DOHH2 (cell line): ENCODE results near the gene USH2A.

Experiments
- H3F3A ChIP-seq: fragments of 200-600 bp; sonication (generic), shearing (Covaris generic); 2 replicates; pipeline ENCODE4 v1.6.0; 2016; ENCODE audit warnings: antibody characterized with exemption, mild to moderate bottlenecking; ENCODE audit not compliant: control insufficient read depth, insufficient read depth
- H3K27ac ChIP-seq: fragments of 200-600 bp; sonication (generic); 2 replicates; pipeline ENCODE4 v1.5.1; 2014; ENCODE audit warnings: low read depth, mild to moderate bottlenecking, low read length, moderate library complexity
- H3K27me3 ChIP-seq: fragments of 200-600 bp; sonication (generic); 2 replicates; pipeline ENCODE4 v1.6.1; 2014; ENCODE audit warnings: mild to moderate bottlenecking, low read length, mixed read lengths; ENCODE audit not compliant: control insufficient read depth
- H3K36me3 ChIP-seq: fragments of 200-600 bp; sonication (generic); 2 replicates; pipeline ENCODE4 v1.6.1; 2014; ENCODE audit warnings: mild to moderate bottlenecking, low read length, moderate library complexity, mixed read lengths; ENCODE audit not compliant: control insufficient read depth
- H3K4me1 ChIP-seq: fragments of 200-600 bp; sonication (generic); 2 replicates; pipeline ENCODE4 v1.6.1; 2014; ENCODE audit warnings: mild to moderate bottlenecking, low read length, mixed read lengths; ENCODE audit not compliant: control insufficient read depth
- H3K4me2 ChIP-seq: fragments of 200-600 bp; sonication (generic); 2 replicates; pipeline ENCODE4 v1.6.0; 2014; ENCODE audit warnings: mild to moderate bottlenecking, low read length, moderate library complexity
- H3K4me3 ChIP-seq: fragments of 200-600 bp; sonication (generic); 2 replicates; pipeline ENCODE4 v1.5.1; 2014; ENCODE audit warnings: mild to moderate bottlenecking, low read length, mixed read lengths
- H3K79me2 ChIP-seq: fragments of 200-600 bp; sonication (generic); 2 replicates; pipeline ENCODE4 v1.6.1; 2014; ENCODE audit warnings: mild to moderate bottlenecking, low read length, mixed read lengths; ENCODE audit not compliant: control insufficient read depth
- H3K9me2 ChIP-seq: fragments of 200-600 bp; sonication (generic); replicated peaks from 2 replicates; pipeline ENCODE4 v1.6.1; 2014; ENCODE audit warnings: mild to moderate bottlenecking, low read length, mixed read lengths; ENCODE audit not compliant: control insufficient read depth
- H3K9me3 ChIP-seq: fragments of 200-600 bp; sonication (generic); 2 replicates; pipeline ENCODE4 v1.6.1; 2014; ENCODE audit warnings: antibody characterized with exemption, low read length, mixed read lengths; ENCODE audit not compliant: control insufficient read depth, insufficient read depth
- H4K20me1 ChIP-seq: fragments of 200-600 bp; sonication (generic); 2 replicates; pipeline ENCODE4 v1.6.0; 2014; ENCODE audit warnings: low read depth, mild to moderate bottlenecking, antibody characterized with exemption, low read length, moderate library complexity; ENCODE audit not compliant: control insufficient read depth, insufficient read depth
- EZH2phosphoT487 ChIP-seq: fragments of 200-600 bp; sonication (generic); IDR thresholded peaks from 2 replicates; pipeline ENCODE4 v1.6.1; 2017; ENCODE audit warnings: borderline replicate concordance, mild to moderate bottlenecking, antibody characterized with exemption, low read length, moderate library complexity, mixed read lengths
- TF ChIP-seq, protein P1 (sequence below): fragments of 200-600 bp; sonication (generic); IDR thresholded peaks from one replicate; pipeline ENCODE4 v1.5.1; 2014; ENCODE audit warnings: antibody characterized with exemption, mild to moderate bottlenecking, low read depth, low read length; ENCODE audit not compliant: poor library complexity, severe bottlenecking

The USH2A gene

DNA sequence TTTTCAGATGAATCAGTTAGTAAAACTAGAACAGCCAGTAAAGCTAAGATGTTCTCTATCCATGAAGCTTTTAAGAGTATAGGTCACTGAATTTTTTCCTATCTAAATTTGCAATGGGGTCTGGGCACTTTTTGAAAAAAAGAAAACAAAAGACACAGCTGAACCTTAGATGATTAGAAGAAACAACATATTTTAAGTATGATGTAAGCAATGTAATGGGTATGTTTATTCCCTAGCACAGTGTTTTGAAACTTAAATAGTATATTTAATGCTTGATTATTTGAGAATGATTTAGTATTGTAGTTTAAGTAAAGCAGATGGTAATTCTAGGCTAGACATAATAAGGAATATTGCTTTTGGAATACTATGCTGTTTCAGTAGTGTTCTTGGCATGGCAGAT is 819.9 kb downstream of the USH2A start:
- Histone ChIP-seq H3K4me2 (no peak overlapping the region), H3K27me3 (no peaks in the 10 kb centered on the region), H3K9me3 (no peaks in the 10 kb centered on the region), H3K79me2 (no peaks in the 10 kb centered on the region), H3K4me1 (no peaks in the 10 kb centered on the region), H4K20me1 (no peaks in the 10 kb centered on the region), H3K36me3 (peaks cover 42% of the 10 kb centered on the region), H3K9me2 (no peaks in the 10 kb centered on the region), H3F3A (peaks cover 6% of the 10 kb centered on the region; the same call in 1 of the 2 replicates), H3K27ac (no peak overlapping the region), H3K4me3 (no peak overlapping the region)
- TF ChIP-seq, protein P1, sequence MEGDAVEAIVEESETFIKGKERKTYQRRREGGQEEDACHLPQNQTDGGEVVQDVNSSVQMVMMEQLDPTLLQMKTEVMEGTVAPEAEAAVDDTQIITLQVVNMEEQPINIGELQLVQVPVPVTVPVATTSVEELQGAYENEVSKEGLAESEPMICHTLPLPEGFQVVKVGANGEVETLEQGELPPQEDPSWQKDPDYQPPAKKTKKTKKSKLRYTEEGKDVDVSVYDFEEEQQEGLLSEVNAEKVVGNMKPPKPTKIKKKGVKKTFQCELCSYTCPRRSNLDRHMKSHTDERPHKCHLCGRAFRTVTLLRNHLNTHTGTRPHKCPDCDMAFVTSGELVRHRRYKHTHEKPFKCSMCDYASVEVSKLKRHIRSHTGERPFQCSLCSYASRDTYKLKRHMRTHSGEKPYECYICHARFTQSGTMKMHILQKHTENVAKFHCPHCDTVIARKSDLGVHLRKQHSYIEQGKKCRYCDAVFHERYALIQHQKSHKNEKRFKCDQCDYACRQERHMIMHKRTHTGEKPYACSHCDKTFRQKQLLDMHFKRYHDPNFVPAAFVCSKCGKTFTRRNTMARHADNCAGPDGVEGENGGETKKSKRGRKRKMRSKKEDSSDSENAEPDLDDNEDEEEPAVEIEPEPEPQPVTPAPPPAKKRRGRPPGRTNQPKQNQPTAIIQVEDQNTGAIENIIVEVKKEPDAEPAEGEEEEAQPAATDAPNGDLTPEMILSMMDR, result no peak
- TF ChIP-seq EZH2phosphoT487, result no peak

DNA sequence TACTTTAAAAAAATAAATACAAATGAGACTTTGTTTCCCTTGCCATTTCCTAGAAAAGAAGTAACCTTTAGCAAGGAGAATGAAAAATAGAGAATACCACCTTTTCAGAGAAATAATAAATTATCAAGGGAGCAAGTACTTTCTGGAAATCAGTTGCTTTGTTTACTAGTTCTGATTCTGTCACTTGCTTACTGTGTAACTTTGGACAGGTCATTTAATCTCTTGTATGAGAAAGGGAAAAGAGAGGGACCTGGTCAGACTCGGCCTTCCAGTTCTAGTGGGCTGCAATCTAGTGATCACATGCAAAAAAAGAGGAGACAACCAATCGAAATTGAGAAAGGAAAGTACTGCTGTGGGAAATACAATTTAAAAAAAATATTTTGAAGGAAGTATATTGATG is 822.0 kb downstream of the USH2A start:
- Histone ChIP-seq H3F3A (peaks cover 5% of the 10 kb centered on the region; the same call in 1 of the 2 replicates), H3K4me2 (no peak overlapping the region), H4K20me1 (no peaks in the 10 kb centered on the region), H3K4me3 (no peak overlapping the region), H3K9me3 (no peaks in the 10 kb centered on the region), H3K9me2 (no peaks in the 10 kb centered on the region), H3K79me2 (no peaks in the 10 kb centered on the region), H3K4me1 (no peaks in the 10 kb centered on the region), H3K27ac (no peak overlapping the region), H3K27me3 (no peaks in the 10 kb centered on the region), H3K36me3 (peaks cover 47% of the 10 kb centered on the region)
- TF ChIP-seq, protein P1, result no peak
- TF ChIP-seq EZH2phosphoT487, result no peak

DNA sequence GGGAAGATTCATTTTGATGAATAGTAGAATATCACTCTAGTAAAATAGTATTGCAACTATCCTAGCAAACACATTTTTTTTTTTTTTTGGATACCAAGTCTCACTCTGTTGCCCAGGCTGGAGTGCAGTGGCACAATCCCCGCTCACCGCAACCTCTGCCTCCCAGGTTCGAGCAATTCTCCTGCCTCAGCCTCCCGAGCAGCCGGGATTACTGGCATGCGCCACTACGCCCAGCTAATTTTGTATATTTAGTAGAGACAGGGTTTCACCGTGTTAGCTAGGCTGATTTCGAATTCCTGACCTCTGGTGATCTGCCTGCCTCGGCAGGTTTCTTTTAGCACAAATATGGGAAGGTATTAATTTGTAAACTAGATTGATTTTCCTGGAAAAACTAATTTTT is 822.4 kb downstream of the USH2A start:
- Histone ChIP-seq H3F3A (0 out of 2 replicates have a peak, but pooled peaks cover 3% of the 10 kb centered on the region), H3K36me3 (peaks cover 43% of the 10 kb centered on the region), H3K27me3 (no peaks in the 10 kb centered on the region), H3K4me3 (no peak overlapping the region), H3K4me2 (no peak overlapping the region), H3K9me2 (no peaks in the 10 kb centered on the region), H4K20me1 (no peaks in the 10 kb centered on the region), H3K9me3 (no peaks in the 10 kb centered on the region), H3K79me2 (no peaks in the 10 kb centered on the region), H3K4me1 (no peaks in the 10 kb centered on the region), H3K27ac (no peak overlapping the region)
- no peak for TF ChIP-seq EZH2phosphoT487
- TF ChIP-seq, protein P1, result no peak
